H9 (cell line): Measurements from ENCODE around the gene TUBG1. TPM values are rescaled to one million over a fixed set of nuclear protein-coding genes. Genes with fewer than 3 reads are reported as not detected.

Experiments used
- DNase-seq: peaks from one replicate; pipeline ENCODE4 v3.0.0-alpha.2; 2017
- H2AFZ ChIP-seq: one replicate; pipeline ENCODE4 v1.6.1; 2013; ENCODE audit warnings: mild to moderate bottlenecking, low read length, control low read depth, moderate library complexity
- H2AK5ac ChIP-seq: 2 replicates; pipeline ENCODE4 v1.6.1; 2013; ENCODE audit warnings: low read length, control low read depth, mixed read lengths; ENCODE audit not compliant: insufficient read length
- H2BK120ac ChIP-seq: one replicate; pipeline ENCODE4 v1.6.1; 2013; ENCODE audit warnings: low read depth, mild to moderate bottlenecking, low read length, control low read depth, inconsistent platforms; ENCODE audit not compliant: poor library complexity, severe bottlenecking
- H2BK12ac ChIP-seq: 2 replicates; pipeline ENCODE4 v1.6.1; 2013; ENCODE audit warnings: low read length, control low read depth, mixed read lengths, low read depth; ENCODE audit not compliant: insufficient read length
- H2BK15ac ChIP-seq: 2 replicates; pipeline ENCODE4 v1.6.1; 2013; ENCODE audit warnings: low read depth, low read length, control low read depth
- H2BK20ac ChIP-seq: one replicate; pipeline ENCODE4 v1.6.1; 2013; ENCODE audit warnings: low read depth, mild to moderate bottlenecking, low read length, control low read depth, inconsistent platforms; ENCODE audit not compliant: poor library complexity, severe bottlenecking
- H2BK5ac ChIP-seq: 2 replicates; pipeline ENCODE4 v1.6.1; 2013; ENCODE audit warnings: low read length, control low read depth, mixed read lengths; ENCODE audit not compliant: insufficient read length
- H3K14ac ChIP-seq: 2 replicates; pipeline ENCODE4 v1.6.1; 2013; ENCODE audit warnings: low read length, control low read depth; ENCODE audit not compliant: insufficient read depth
- H3K18ac ChIP-seq: 2 replicates; pipeline ENCODE4 v1.6.1; 2013; ENCODE audit warnings: low read depth, mild to moderate bottlenecking, mixed read lengths, low read length, control low read depth; ENCODE audit not compliant: insufficient read length
- H3K23ac ChIP-seq: 2 replicates; pipeline ENCODE4 v1.6.1; 2013; ENCODE audit warnings: low read length, control low read depth, mixed read lengths, low read depth; ENCODE audit not compliant: insufficient read length
- H3K23me2 ChIP-seq: 2 replicates; pipeline ENCODE4 v1.6.1; 2013; ENCODE audit warnings: low read depth, mild to moderate bottlenecking, mixed read lengths, low read length, control low read depth; ENCODE audit not compliant: insufficient read length, poor library complexity, severe bottlenecking
- H3K27ac ChIP-seq: 2 replicates; pipeline ENCODE4 v1.5.1; 2013; ENCODE audit warnings: low read length, control low read depth, mixed read lengths, low read depth; ENCODE audit not compliant: insufficient read length
- H3K27me3 ChIP-seq: 2 replicates; pipeline ENCODE4 v1.6.1; 2013; ENCODE audit warnings: low read length, control low read depth, inconsistent platforms; ENCODE audit not compliant: insufficient read depth
- H3K4ac ChIP-seq: 2 replicates; pipeline ENCODE4 v1.6.1; 2013; ENCODE audit warnings: low read depth, mild to moderate bottlenecking, control low read depth, inconsistent platforms, low read length, moderate library complexity
- H3K4me1 ChIP-seq: 2 replicates; pipeline ENCODE4 v1.6.1; 2013; ENCODE audit warnings: low read length, control low read depth, inconsistent platforms; ENCODE audit not compliant: insufficient read depth
- H3K4me2 ChIP-seq: 2 replicates; pipeline ENCODE4 v1.6.1; 2013; ENCODE audit warnings: low read length, control low read depth, mixed read lengths; ENCODE audit not compliant: insufficient read length, insufficient read depth
- H3K56ac ChIP-seq: 2 replicates; pipeline ENCODE4 v1.6.1; 2013; ENCODE audit warnings: low read depth, mild to moderate bottlenecking, mixed read lengths, low read length, control low read depth; ENCODE audit not compliant: insufficient read length
- H3K79me1 ChIP-seq: 2 replicates; pipeline ENCODE4 v1.6.1; 2013; ENCODE audit warnings: low read depth, mild to moderate bottlenecking, moderate library complexity, low read length, control low read depth, inconsistent platforms; ENCODE audit not compliant: insufficient read depth, poor library complexity, severe bottlenecking
- H3K79me2 ChIP-seq: 2 replicates; pipeline ENCODE4 v1.6.1; 2013; ENCODE audit warnings: low read length, control low read depth, inconsistent platforms; ENCODE audit not compliant: insufficient read depth
- H3K9ac ChIP-seq: 2 replicates; pipeline ENCODE4 v1.6.1; 2013; ENCODE audit warnings: low read length, control low read depth, mixed read lengths; ENCODE audit not compliant: insufficient read length; ENCODE audit errors: extremely low read depth
- H3K9me3 ChIP-seq: one replicate; pipeline ENCODE4 v1.6.1; 2013; ENCODE audit warnings: low read depth, low read length, inconsistent platforms; ENCODE audit not compliant: control insufficient read depth
- H3T11ph ChIP-seq: one replicate; pipeline ENCODE4 v1.6.1; 2013; ENCODE audit warnings: mild to moderate bottlenecking, low read length, control low read depth, inconsistent platforms
- H4K20me1 ChIP-seq: one replicate; pipeline ENCODE4 v1.6.1; 2013; ENCODE audit not compliant: control insufficient read depth, insufficient read length, insufficient read depth
- H4K5ac ChIP-seq: 2 replicates; pipeline ENCODE4 v1.6.1; 2013; ENCODE audit warnings: low read depth, mild to moderate bottlenecking, mixed read lengths, low read length, control low read depth; ENCODE audit not compliant: insufficient read length
- H4K8ac ChIP-seq: replicated peaks from 2 replicates; pipeline ENCODE4 v1.6.1; 2013; ENCODE audit warnings: low read length, control low read depth, mixed read lengths, low read depth; ENCODE audit not compliant: insufficient read length
- H4K91ac ChIP-seq: 2 replicates; pipeline ENCODE4 v1.6.1; 2013; ENCODE audit warnings: low read depth, mild to moderate bottlenecking, moderate library complexity, mixed read lengths, low read length, control low read depth; ENCODE audit not compliant: insufficient read length
- H3K27ac Mint-ChIP-seq, 3 experiments: 2 replicates in 2 of 3; 3 replicates in 1 of 3; pipeline ENCODE4 v1.8.0; 2020 to 2021; ENCODE audit warnings: mixed read lengths in 3 of 3, mild to moderate bottlenecking in 1 of 3, moderate library complexity in 1 of 3
- H3K27me3 Mint-ChIP-seq: 2 replicates; pipeline ENCODE4 v1.8.0; 2021; ENCODE audit warnings: low read depth, mild to moderate bottlenecking, moderate library complexity, mixed read lengths
- H3K36me3 Mint-ChIP-seq, 3 experiments: 2 replicates in 2 of 3; 3 replicates in 1 of 3; pipeline ENCODE4 v1.8.0; 2020 to 2021; ENCODE audit warnings: low read depth in 3 of 3, mixed read lengths in 3 of 3; ENCODE audit not compliant: insufficient read depth in 1 of 3
- H3K4me1 Mint-ChIP-seq, 2 experiments: 2 replicates each; pipeline ENCODE4 v1.8.0; 2020; ENCODE audit warnings: mixed read lengths in 2 of 2
- H3K4me3 Mint-ChIP-seq, 2 experiments: 2 replicates in 1 of 2; 3 replicates in 1 of 2; pipeline ENCODE4 v1.8.0; 2020 to 2021; ENCODE audit warnings: mild to moderate bottlenecking in 2 of 2, mixed read lengths in 2 of 2, moderate library complexity in 1 of 2
- H3K9me3 Mint-ChIP-seq, 2 experiments: 2 replicates in 1 of 2; 3 replicates in 1 of 2; pipeline ENCODE4 v1.8.0; 2020; ENCODE audit warnings: mild to moderate bottlenecking in 2 of 2, mixed read lengths in 2 of 2, moderate library complexity in 1 of 2
- WGBS: extraction: QIAGEN DNeasy Blood & Tissue Kit; methylation state at CpG from one replicate; pipeline ENCODE4 v1.1.7; 2013; ENCODE audit warnings: missing lambda C conversion rate, low lambda C conversion rate, mixed read lengths; ENCODE audit not compliant: insufficient read length; ENCODE audit errors: extremely low coverage; 5-methylcytosine and 5-hydroxymethylcytosine counted together
- total RNA-seq: library from RNA; stranded (reverse); gene quantifications from 2 replicates; pipeline ENCODE4 v1.2.1, GENCODE V29; 2021
- TF ChIP-seq, protein P1 (sequence below): fragments of 200-600 bp; sonication (generic); conservative IDR thresholded peaks from 3 replicates; pipeline ENCODE4 v1.8.0; 2021; ENCODE audit warnings: antibody characterized with exemption, mild to moderate bottlenecking

TUBG1 gene
- total RNA-seq, 1 experiment from 2014 or later: 122 TPM

DNA sequence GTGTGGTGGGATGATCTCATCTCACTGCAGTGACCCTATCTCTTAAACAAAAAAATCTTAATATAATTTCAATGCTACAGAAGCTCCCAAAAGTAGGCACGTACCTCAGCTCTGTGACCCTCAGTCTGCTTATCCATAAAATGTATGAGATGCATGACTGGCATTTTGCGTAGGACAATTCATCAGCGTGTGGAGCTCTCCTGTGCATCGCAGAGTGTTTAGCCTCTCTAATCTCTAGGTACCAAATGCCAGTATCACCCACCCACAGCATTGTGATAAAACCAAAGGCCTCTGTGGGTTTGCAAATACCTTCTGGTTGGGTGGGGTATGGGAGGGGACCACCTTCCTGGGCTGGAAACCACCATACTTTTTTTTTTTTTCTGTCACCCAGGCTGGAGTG, 30.6 kb downstream of the TUBG1 start:
- Histone ChIP-seq H2AFZ (no peak overlapping the region), H3K56ac (no peak overlapping the region), H2BK15ac (no peak overlapping the region), H2BK120ac (no peak overlapping the region), H3T11ph (no peak overlapping the region), H3K4ac (no peak overlapping the region), H2BK20ac (no peak overlapping the region), H2BK5ac (no peak overlapping the region), H2AK5ac (no peak overlapping the region), H3K27me3 (no peaks in the 10 kb centered on the region), H3K23me2 (no peaks in the 10 kb centered on the region), H3K9ac (no peak overlapping the region), H2BK12ac (no peak overlapping the region), H4K20me1 (no peaks in the 10 kb centered on the region), H3K79me2 (no peaks in the 10 kb centered on the region), H3K14ac (no peak overlapping the region), H3K79me1 (no peaks in the 10 kb centered on the region), H3K18ac (no peak overlapping the region), H3K27ac (no peak overlapping the region), H4K91ac (no peak overlapping the region), H4K5ac (no peak overlapping the region), H4K8ac (no peak overlapping the region), H3K4me2 (no peak overlapping the region), H3K23ac (no peak overlapping the region), H3K4me1 (no peaks in the 10 kb centered on the region), H3K9me3 (no peaks in the 10 kb centered on the region)
- Mint-ChIP-seq H3K27ac (no peak overlapping the region), H3K4me1 (peaks cover 8 to 9% of the 10 kb centered on the region in 2 experiments), H3K27me3 (peaks cover 3% of the 10 kb centered on the region; the same call in 1 of the 2 replicates), H3K36me3 (no peaks in the 10 kb centered on the region), H3K9me3 (no peaks in the 10 kb centered on the region), H3K4me3 (no peak overlapping the region)
- WGBS: no CpG with 5 or more reads among the region's 4 CpGs
- TF ChIP-seq, protein P1, sequence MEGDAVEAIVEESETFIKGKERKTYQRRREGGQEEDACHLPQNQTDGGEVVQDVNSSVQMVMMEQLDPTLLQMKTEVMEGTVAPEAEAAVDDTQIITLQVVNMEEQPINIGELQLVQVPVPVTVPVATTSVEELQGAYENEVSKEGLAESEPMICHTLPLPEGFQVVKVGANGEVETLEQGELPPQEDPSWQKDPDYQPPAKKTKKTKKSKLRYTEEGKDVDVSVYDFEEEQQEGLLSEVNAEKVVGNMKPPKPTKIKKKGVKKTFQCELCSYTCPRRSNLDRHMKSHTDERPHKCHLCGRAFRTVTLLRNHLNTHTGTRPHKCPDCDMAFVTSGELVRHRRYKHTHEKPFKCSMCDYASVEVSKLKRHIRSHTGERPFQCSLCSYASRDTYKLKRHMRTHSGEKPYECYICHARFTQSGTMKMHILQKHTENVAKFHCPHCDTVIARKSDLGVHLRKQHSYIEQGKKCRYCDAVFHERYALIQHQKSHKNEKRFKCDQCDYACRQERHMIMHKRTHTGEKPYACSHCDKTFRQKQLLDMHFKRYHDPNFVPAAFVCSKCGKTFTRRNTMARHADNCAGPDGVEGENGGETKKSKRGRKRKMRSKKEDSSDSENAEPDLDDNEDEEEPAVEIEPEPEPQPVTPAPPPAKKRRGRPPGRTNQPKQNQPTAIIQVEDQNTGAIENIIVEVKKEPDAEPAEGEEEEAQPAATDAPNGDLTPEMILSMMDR: no peak
- DNase-seq: no peak
